B cell (primary cell): ENCODE results near the gene ACER2.

Source experiments
- CTCF ChIP-seq: fragments of 200-600 bp; IDR thresholded peaks from one replicate; pipeline ENCODE4 v1.8.0; 2022; ENCODE audit warnings: antibody characterized with exemption, mild to moderate bottlenecking
- EZH2 ChIP-seq: IDR thresholded peaks from 2 replicates; pipeline ENCODE4 v1.6.1; 2012; ENCODE audit warnings: borderline replicate concordance, low read depth, mild to moderate bottlenecking, moderate library complexity, low read length; ENCODE audit not compliant: insufficient read depth, poor library complexity, severe bottlenecking

- TF ChIP-seq CTCF = no peak
- TF ChIP-seq EZH2 = no peak
These were observed 7.3 kb downstream of the ACER2 start for GRCh38 chr9:19416143-19416542.
